Cerebellar cortex (tissue), 1 donor: ENCODE measurements around the gene ZFC3H1.
"Not testable (repeated sequence)": the region's sequence is repeated elsewhere in the genome, so short reads cannot be mapped to it uniquely, and the experiment has no call there.

Source experiments
- DNase-seq: peaks from one replicate; pipeline ENCODE4 v3.0.0-alpha.2; 2015; ENCODE audit warnings: low spot score

Gene ZFC3H1, protein sequence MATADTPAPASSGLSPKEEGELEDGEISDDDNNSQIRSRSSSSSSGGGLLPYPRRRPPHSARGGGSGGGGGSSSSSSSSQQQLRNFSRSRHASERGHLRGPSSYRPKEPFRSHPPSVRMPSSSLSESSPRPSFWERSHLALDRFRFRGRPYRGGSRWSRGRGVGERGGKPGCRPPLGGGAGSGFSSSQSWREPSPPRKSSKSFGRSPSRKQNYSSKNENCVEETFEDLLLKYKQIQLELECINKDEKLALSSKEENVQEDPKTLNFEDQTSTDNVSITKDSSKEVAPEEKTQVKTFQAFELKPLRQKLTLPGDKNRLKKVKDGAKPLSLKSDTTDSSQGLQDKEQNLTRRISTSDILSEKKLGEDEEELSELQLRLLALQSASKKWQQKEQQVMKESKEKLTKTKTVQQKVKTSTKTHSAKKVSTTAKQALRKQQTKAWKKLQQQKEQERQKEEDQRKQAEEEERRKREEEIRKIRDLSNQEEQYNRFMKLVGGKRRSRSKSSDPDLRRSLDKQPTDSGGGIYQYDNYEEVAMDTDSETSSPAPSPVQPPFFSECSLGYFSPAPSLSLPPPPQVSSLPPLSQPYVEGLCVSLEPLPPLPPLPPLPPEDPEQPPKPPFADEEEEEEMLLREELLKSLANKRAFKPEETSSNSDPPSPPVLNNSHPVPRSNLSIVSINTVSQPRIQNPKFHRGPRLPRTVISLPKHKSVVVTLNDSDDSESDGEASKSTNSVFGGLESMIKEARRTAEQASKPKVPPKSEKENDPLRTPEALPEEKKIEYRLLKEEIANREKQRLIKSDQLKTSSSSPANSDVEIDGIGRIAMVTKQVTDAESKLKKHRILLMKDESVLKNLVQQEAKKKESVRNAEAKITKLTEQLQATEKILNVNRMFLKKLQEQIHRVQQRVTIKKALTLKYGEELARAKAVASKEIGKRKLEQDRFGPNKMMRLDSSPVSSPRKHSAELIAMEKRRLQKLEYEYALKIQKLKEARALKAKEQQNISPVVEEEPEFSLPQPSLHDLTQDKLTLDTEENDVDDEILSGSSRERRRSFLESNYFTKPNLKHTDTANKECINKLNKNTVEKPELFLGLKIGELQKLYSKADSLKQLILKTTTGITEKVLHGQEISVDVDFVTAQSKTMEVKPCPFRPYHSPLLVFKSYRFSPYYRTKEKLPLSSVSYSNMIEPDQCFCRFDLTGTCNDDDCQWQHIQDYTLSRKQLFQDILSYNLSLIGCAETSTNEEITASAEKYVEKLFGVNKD (N-terminal part only)

DNA sequence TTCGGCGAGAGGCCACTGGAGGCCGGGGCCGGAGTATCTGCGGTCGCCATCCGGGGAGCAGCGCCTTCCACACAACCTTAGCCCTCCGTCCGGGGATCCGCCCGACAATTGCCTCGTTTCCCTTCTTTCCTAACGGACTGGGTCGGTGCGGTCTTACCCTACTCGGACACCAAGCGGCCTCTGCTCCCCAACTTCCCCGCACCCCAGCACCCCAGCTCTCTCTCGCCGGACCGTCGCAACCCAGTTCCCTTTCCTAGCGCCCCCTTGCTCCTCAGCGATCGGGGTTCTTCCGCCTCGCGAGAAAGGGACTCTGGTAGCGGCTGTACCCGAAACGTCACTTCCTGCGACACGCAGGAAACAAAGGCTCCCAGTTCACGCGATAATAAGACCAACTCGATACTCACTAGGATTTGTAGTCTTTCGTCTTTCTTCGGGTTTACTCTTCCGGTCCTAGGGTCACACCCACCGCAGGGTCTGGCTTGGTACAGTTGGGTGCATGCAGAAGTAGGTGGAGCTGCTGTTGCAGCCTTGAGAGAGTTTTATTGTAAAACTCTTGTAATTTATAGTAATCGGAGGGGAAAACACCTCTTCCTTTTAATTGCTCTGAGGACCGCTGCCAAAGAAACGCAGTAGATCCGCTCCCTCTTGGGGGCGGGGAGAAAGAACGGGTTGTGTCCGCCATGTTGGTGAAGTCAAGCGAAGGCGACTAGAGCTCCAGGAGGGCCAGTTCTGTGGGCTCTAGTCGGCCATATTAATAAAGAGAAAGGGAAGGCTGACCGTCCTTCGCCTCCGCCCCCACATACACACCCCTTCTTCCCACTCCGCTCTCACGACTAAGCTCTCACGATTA lies at the start of gene ZFC3H1, which contains the start of gene THAP2:
ZFC3H1 (minus strand) TSS at position 288 of the 850 bp plus-strand sequence; CDS start at position 50, 238 bp downstream.
THAP2 (plus strand) TSS at position 741 of the 850 bp plus-strand sequence. CDS start 209 bp downstream, outside the sequence.
- DNase-seq: peak; percentile 100

DNA sequence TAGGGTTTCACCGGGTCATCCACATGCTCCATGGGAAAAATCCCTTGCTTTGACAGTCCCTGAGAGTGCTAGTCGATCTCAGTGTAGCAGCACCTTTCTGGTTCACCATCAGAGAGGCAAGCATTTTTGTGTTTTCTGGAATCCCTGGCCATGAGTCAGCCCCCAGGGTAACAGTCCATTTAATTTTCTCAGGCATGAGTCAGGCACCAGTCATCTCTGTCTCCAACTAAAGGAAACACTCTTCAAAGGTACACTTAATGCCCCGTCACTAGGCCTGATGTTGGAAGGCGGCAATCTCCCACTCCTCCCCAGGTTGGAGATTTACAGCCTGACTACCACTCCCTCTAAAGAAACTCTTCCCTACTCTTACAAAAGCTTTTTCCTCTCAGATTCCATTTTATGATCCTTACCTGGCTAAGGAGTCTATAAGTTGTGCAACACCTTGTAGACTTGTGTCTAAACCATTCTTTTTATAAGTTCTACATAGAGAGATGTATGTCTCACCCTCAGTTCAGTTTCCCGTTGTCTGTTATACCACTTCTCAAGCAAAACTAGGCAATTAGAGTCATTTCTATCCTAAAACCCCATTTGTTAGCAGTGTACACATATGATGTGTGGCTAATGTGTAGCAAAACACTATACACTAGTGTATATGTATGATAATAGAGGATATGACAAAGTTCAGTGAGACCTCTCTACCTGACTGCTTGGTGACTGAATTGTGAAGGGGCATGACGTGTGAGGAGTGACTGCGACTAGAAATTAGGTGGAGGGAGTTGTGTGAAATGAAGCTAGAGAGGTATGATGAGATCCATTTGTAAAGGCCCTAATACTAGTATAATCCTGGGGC lies 46.9 kb upstream of the ZFC3H1 start:
- no peak for DNase-seq

- no peak for DNase-seq
Measured at GRCh38 chr12:71708658-71709057, 45.0 kb upstream of the ZFC3H1 start.

DNA sequence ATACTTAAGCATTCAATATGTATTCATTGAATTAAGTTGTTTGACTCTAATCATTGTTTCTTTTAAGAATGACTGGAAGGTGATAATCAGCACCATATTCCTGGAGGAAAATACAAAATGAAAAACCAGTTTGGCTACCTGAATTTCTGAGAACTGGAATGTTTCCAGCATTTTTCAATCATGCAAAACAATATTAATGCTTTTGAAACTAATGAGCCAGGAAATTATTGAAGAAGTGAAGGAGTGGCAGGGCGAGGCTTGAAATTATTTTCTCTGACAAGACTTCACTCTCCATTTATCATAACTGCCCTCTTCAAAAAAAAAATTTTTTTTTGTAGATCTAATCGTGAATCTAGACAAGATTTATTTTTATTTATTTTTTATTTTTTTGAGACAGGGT lies 41.3 kb upstream of the ZFC3H1 start:
- no peak for DNase-seq

GRCh38 chr12:71703206-71703605 lies 39.6 kb upstream of the ZFC3H1 start:
- no peak for DNase-seq

DNA sequence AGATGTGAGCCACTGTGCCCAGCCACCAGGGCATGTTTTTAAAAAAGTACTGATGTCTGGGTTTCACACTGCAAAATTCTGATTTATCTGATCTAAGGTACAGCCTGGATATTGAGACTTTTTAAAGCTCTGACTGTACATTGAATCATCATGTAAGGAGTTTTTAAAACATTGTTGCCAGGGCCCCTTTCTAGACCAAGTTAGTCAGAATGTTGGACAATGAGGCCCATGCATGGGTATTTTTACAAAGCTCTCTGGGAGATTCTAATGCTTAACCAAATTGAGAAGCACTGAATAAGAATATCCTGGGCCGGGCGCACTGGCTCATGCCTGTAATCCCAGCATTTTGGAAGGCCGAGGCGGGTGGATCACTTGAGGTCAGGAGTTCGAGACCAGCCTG lies 38.9 kb upstream of the ZFC3H1 start:
- DNase-seq: no peak

GRCh38 chr12:71702181-71702580 lies 38.5 kb upstream of the ZFC3H1 start:
- DNase-seq: not testable (repeated sequence)

DNA sequence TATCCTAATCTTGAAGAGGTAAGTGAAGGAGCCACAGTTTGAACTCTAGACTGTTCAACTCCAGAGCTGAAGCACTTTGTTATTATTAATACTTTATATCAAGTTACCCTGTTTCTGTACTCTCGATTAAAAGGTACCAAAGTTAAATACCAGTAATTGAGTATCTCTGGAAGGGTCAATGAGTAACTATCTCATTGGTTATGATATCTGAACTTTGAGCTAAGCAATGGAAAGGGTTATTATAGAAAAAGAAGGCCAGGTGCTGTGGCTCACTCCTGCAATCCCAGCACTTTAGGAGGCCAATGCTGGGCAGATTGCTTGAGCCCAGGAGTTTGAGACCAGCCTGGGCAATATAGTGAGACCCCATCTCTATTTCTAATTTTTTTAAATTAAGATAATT lies 32.1 kb upstream of the ZFC3H1 start:
- DNase-seq: no peak

DNA sequence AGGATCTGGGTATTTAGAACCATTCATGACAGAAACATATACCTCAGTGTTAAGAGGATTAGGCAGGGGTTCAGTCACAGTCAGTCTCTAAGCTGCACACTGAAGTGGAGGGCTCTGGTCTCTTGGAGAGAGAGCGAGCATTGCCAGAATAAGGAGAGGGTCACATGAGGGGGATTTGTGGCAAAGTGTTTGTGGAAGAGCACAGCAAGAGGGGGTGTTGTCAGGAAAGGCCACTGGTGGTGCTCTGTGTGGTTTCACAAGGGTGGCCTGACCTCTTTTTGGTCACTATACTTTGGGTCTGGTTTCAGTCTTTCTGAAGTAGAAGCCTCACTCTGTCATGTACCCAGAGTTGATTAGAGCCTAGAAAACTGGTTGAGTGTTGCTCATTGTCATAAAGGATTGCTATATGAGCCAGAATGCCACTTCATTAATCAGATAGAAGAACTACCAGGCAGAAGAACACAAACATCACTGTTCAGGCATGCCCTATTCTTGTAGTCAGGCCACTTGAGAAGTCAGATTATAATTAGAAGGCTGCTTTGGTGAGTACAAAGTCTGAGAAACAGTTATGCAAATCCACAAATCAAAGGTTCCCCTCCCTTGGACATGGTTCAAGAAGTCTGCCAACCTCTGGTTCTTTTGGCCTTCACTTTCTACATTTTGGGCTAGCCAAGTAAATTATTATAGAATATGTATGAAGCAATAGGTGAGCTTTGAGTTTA lies 30.6 kb upstream of the ZFC3H1 start:
- DNase-seq: no peak

DNA sequence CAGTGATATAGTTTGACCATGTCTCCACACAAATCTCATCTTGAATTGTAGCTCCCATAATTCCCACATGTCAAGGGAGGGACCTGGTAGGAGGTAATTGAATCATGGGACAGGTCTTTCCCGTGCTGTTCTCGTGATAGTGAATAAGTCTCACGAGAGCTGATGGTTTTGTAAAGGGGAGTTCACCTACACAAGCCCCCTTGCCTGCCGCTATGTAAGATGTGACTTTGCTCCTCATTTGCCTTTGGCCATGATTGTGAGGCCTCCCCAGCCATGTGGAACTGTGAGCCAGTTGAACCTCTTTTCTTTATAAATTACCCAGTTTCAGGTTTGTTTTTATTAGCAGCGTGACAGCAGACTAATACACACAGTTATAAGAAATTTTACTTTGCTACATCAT lies 30.0 kb upstream of the ZFC3H1 start:
- not testable (repeated sequence) for DNase-seq

DNA sequence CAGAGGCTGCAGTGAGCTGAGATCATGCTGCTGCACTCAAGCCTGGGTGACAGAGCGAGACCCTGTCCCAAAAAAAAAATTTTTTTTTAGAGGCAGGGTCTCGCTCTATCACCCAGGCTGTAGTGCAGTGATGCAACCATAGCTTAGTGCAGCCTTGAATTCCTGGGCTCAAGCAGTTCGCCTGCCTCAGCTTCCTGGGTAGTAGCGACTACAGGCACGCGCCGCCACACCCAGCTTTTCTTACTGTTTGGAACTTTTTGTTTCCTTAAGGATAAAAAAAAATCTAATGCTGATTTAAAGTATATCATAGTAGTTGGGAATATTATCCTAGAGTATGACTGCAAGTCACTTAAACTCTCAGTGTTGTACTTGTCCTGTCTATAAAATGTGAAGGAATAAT lies 29.5 kb upstream of the ZFC3H1 start:
- DNase-seq: no peak

DNA sequence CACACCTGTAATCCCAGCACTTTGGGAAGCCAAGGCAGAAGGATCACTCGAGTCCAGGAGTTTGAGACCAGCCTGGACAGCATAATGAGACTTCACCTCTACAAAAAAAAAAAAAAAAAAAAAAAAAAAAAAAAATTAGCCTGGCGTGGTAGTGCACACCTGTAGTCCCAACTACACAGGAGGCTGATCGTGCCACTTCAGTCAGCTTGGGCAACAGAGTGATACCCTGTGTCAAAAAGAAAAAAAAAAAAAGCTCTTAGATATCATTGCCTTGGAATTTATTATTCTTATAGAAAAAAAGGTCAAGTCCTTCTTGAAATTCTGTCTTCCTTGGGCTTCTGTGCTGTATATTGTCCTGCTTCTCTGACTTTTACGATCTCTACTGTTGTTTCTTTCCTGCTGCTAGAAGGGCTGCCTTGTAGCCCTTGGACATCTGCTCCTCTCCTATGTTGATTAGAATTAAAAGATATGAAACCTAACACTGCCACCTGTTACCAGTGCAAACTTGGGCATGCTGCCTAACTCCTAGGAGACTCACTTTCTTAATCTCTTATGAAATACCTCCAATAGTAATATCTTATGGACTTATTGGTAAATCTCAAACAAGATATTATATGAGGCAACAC lies 28.0 kb upstream of the ZFC3H1 start:
- DNase-seq: peak; percentile 54

DNA sequence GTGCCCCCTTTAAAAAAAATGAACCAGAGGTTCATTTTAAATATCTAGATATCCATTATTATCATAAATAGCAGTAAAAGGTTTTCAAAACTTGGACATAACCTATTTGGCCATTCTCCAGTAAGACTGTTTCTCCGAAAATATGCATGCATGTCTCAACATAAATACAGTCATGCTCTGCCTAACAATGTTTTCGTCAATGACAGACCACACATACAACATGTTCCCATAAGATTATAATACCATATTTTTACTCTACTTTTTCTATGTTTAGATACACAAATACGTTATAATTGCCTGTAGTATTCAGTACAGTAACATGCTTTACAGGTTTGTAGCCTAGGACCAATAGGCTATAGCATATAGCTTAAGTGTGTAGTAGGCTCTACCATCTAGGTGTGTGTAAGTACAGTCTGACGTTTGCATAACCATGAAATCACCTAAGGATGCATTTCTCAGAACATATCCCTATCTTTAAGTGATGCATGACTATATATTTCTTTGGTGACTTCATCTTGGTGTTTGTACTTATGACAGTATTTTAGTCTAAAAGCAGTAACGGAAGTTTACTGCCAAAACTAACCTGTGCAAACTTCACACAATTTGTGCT lies 25.4 kb upstream of the ZFC3H1 start:
- DNase-seq: no peak

- not testable (repeated sequence) for DNase-seq
Measured at GRCh38 chr12:71687172-71687571, 23.5 kb upstream of the ZFC3H1 start.

DNA sequence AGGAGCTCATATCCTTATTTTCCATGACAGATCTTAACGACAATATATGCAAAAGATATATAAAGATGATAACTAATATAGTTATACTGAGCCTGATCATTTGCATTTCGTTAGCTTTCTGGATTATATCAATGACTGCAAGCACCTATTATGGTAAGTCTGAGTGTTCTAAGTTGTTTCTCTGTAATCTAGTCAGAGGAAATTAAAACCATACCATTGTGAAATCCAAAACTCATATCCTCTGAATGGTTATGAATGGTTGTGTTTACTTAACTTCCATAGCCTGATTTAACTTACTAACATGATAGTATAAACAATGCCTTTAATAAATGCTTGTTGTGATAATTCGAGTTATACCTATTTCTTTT lies 23.0 kb upstream of the ZFC3H1 start:
- no peak for DNase-seq

- DNase-seq: peak; percentile 92
Measured at GRCh38 chr12:71685914-71686657, 22.4 kb upstream of the ZFC3H1 start, which contains the start of gene TMEM19. TSS of gene TMEM19 (plus strand) at chr12:71686082. CDS start at chr12:71686681, 599 bp downstream.

DNA sequence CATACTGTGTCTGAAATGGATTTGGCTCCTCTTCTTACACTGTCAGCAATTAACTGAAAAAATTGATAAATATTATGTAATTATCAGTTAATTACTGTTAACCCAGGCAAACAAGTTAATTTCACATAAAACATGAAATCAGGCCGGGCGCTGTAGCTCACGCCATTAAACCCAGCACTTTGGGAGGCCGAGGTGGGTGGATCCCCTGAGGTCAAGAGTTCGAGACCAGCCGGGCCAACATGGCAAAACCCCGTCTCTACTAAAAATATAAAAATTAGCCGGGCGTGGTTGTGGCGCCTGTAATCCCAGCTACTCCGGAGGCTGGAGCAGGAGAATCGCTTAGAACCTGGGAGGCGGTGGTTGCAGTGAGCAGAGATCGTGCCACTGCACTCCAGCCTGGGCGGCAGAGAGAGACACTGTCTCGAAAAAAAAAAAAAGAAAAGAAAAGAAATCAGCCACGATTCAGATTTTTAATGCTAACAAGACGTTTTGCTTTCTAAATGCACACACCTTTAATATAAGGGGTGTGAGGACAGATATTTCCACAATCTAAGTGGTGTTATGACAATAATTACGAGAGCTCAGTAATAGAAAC lies 21.8 kb upstream of the ZFC3H1 start:
- DNase-seq: no peak
